Heart right ventricle (tissue), 16 donors: Measurements from ENCODE around the gene TSHR. TPM values are rescaled to one million over a fixed set of nuclear protein-coding genes. Genes with fewer than 3 reads are reported as not detected.
A peak's percentile ranks its signal among the peaks of the same experiment; 100 is the strongest.

Source experiments
- ATAC-seq, 8 donors: fragments of 200-7000 bp; cut with Tn5 transposase; one replicate each; pipeline ENCODE4 v1.9.1; 2020; ENCODE audit warnings: mild to moderate bottlenecking in 8 of 8, moderate library complexity in 8 of 8, moderate number of reproducible peaks in 1 of 8
- DNase-seq, 2 donors: peaks; one replicate each; pipeline ENCODE4 v3.0.0-alpha.2; 2020
- H3K27ac ChIP-seq, 10 donors: fragments of 200-600 bp; sonication (generic) in 2 of 10; one replicate each; pipeline versions ENCODE4 v1.5.0 to v1.8.0; 2020 to 2022; ENCODE audit warnings: mild to moderate bottlenecking in 3 of 10
- H3K27me3 ChIP-seq, 7 donors: fragments of 200-600 bp; one replicate each; pipeline ENCODE4 v1.8.0; 2021 to 2022; ENCODE audit warnings: mild to moderate bottlenecking in 2 of 7
- H3K36me3 ChIP-seq, 9 donors: fragments of 200-600 bp; sonication (generic) in 1 of 9; one replicate each; pipeline versions ENCODE4 v1.5.0 to v1.8.0; 2020 to 2022; ENCODE audit warnings: mild to moderate bottlenecking in 2 of 9
- H3K4me1 ChIP-seq, 9 donors: fragments of 200-600 bp; sonication (generic) in 1 of 9; one replicate each; pipeline versions ENCODE4 v1.5.0 to v1.8.0; 2020 to 2022; ENCODE audit warnings: mild to moderate bottlenecking in 4 of 9
- H3K4me3 ChIP-seq, 10 donors: fragments of 200-600 bp; sonication (generic) in 2 of 10; one replicate each; pipeline versions ENCODE4 v1.5.0 to v1.8.0; 2020 to 2022; ENCODE audit warnings: mild to moderate bottlenecking in 7 of 10, moderate library complexity in 2 of 10
- H3K9me3 ChIP-seq, 11 donors: fragments of 200-600 bp in 10 of 11; sonication (generic) in 2 of 11; one replicate each; pipeline versions ENCODE4 v1.5.0 to v1.8.0; 2013 to 2022; ENCODE audit warnings: mild to moderate bottlenecking in 2 of 11, control low read depth in 1 of 11, moderate library complexity in 1 of 11
- WGBS, 2 donors: extraction: QIAGEN DNeasy Blood & Tissue Kit; methylation state at CpG; one replicate each; pipeline ENCODE4 v1.1.7; 2013; ENCODE audit warnings: inconsistent platforms in 1 of 2; 5-methylcytosine and 5-hydroxymethylcytosine counted together
- intact Hi-C, 10 donors: fragments of 100-400 bp; cut with DNase I; formaldehyde crosslinking; loops; one replicate each; pipeline versions ENCODE4 v1.11.1 to v1.14.2; 2022
- polyA plus RNA-seq, 2 donors: library from polyadenylated mRNA; stranded (reverse); fragments of 200-250 nt; gene quantifications; one replicate each; pipeline ENCODE4 v1.2.3, GENCODE V29; 2013
- total RNA-seq, 10 donors: library from RNA; stranded (reverse); fragmentation: NEBNext Ultra II Directional in 3 of 10; extraction: Animal tissue kit (Norgen Biotek cat#: 25700) in 3 of 10; gene quantifications; one replicate each; pipeline versions ENCODE4 v1.2.1 to v1.2.4, GENCODE V29; 2021 to 2023
- TF ChIP-seq, protein P1 (sequence below), 9 donors: fragments of 200-600 bp; sonication (generic) in 2 of 9; IDR thresholded peaks; one replicate each; pipeline versions ENCODE4 v1.5.0 to v1.8.0; 2021 to 2022; ENCODE audit warnings: antibody characterized with exemption in 9 of 9, mild to moderate bottlenecking in 5 of 9, moderate library complexity in 1 of 9
- donor health status: Arrhythmogenic right ventricular cardiomyopathy.
- donor health status: ischemic (EF 13 %, LVEDD 7.1; RV severe dilation, severe dysfunction).
- donor health status: healthy with polysubstance abuse.
- donor health status: DM: no; HTN: yes; CAD: no.
- donor health status: DM: no; HTN: no; CAD: no.
- donor health status: ischemic (EF 25% LVEDD 6.9; RV normal size, moderate dysfunction).
- donor health status: ischemic (EF 25% LVEDD 5.7; RV mildly dilated, moderate dysfunction).
- donor health status: healthy.
- donor health status: DM: yes; HTN: yes; CAD: no.
- donor health status: Ischemic cardiomyopathy.
- donor health status: ischemic (EF 35%, LVEDD 5.7; RV mildly dilated, moderate dysfunction).
- donor health status: nonischemic (EF 11% LVEDD 7.7; RV severe dilation, severe dysfunction).
- donor health status: DM: yes; HTN: yes; CAD: no.
- donor health status: PGD.
- donor health status: ischemic (EF 29% LVEDD 5.4; RV normal size, mild dysfunction).
- donor health status: nonischemic (EF 23%, LVEDD 6.1; RV moderate dilation, normal function).

Gene TSHR
- total and polyA plus RNA-seq, 12 donors: 0.04 TPM; not detected in 11

DNA sequence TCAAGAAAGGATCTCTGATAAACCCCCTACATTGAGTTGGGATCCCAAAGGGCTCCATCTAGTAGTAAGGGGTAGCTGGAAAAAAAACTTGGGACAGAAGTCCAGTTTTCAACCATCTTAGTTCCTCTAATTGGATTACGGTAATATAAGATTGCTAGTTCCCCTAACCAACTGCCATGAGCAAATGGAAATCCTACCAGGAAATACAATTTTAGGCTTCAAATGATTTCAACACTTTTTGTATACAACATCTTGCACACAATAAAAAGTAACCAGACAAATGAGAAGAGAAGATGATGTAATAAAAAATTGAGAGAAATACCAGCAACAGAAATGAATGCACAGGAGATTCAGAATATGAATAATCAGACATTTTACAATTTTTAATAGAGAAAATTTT lies 73.0 kb downstream of the TSHR start:
- H3K27ac ChIP-seq: no peak overlapping the region
- no peaks in the 10 kb centered on the region for H3K36me3 ChIP-seq
- TF ChIP-seq, protein P1, sequence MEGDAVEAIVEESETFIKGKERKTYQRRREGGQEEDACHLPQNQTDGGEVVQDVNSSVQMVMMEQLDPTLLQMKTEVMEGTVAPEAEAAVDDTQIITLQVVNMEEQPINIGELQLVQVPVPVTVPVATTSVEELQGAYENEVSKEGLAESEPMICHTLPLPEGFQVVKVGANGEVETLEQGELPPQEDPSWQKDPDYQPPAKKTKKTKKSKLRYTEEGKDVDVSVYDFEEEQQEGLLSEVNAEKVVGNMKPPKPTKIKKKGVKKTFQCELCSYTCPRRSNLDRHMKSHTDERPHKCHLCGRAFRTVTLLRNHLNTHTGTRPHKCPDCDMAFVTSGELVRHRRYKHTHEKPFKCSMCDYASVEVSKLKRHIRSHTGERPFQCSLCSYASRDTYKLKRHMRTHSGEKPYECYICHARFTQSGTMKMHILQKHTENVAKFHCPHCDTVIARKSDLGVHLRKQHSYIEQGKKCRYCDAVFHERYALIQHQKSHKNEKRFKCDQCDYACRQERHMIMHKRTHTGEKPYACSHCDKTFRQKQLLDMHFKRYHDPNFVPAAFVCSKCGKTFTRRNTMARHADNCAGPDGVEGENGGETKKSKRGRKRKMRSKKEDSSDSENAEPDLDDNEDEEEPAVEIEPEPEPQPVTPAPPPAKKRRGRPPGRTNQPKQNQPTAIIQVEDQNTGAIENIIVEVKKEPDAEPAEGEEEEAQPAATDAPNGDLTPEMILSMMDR (IDR thresholded peaks at IDR 0.05): no peak
- 88 to 90% methylated on average over 1 of the region's 1 CpG for WGBS, 2 donors
- peaks cover 0 to 6% (median 0%) of the 10 kb centered on the region in 11 donors for H3K9me3 ChIP-seq
- H3K4me3 ChIP-seq: no peak overlapping the region
- no peaks in the 10 kb centered on the region for H3K4me1 ChIP-seq
- DNase-seq: no peak
- H3K27me3 ChIP-seq: no peaks in the 10 kb centered on the region
- intact Hi-C loops: no loop called here
- ATAC-seq: no peak

DNA sequence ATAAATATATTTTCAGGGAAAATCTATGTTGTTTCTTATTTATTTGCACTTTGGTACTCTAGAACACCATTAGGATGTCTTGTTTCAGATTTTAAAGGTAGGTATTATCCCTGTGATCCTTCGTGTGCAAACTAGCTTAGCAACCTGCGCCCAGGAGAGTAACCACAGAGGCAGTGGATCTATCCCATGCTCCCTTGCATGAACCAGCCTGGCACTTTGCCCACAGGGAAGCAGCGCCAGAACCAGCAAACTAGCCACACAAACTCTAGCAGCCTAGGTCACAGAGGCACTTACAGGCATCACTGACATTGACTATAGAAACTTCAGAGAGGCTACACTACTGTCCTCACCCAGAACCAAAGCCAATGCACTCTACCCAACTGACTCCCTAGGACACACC lies 76.1 kb downstream of the TSHR start:
- TF ChIP-seq, protein P1 (IDR thresholded peaks at IDR 0.05): no peak
- H3K4me3 ChIP-seq: no peak overlapping the region
- WGBS, 2 donors: 53 to 85% methylated on average over 3 of the region's 3 CpGs
- DNase-seq (no peak), ATAC-seq (no peak)
- H3K27me3 ChIP-seq: no peaks in the 10 kb centered on the region
- no peak overlapping the region for H3K27ac ChIP-seq
- H3K9me3 ChIP-seq: peaks cover 0 to 15% (median 5%) of the 10 kb centered on the region in 11 donors
- H3K4me1 ChIP-seq: peaks cover 0 to 10% (median 0%) of the 10 kb centered on the region in 9 donors
- intact Hi-C loops: no loop called here
- no peaks in the 10 kb centered on the region for H3K36me3 ChIP-seq

DNA sequence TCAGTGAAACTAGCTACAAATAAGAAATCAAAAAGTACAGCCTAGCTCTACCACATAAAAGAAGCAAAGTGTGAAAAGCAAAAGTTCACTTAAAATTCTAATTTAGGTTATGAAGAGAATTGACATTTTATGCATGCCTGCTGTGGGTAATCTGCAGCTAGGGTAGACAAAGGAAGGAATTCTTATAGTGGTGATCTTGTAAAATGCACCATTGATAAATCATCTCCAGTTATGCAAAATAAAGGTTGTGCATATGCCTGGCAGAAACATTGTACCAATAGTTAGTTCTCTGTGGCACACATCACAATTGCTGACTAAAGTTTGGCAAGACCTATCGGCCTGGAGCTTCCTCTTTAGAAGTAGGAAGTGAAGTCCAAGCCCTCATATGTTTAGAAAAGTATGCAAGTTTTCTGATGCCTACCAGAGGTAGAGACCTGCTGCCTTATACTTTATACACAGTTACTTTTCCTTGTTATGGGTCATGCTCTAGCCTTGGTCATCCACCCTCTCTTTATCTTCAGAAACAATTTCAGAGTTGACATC lies 78.3 kb downstream of the TSHR start:
- intact Hi-C loops: no loop called here

DNA sequence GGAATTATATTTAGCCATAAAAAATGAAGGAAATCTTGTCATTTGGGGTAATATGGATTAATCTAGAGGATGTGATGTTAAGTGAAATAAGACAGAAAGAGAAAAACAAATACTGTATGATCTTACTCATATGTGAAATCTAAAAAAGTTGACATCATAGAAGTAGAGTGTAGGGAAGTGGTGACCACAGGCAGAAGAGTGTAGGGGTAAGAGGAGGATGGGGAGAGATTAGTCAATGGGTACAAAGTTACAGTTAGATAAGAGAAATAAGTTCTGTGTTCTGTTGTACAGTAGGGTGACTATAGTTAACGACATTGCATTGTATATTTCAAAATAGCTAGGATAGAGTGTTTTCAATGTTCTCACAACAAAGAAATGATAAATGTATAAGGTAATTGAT lies 87.0 kb downstream of the TSHR start:
- TF ChIP-seq, protein P1 (IDR thresholded peaks at IDR 0.05): no peak
- no peak overlapping the region for H3K27ac ChIP-seq
- no peak for DNase-seq
- ATAC-seq: no peak
- intact Hi-C loops: no loop called here
- WGBS, 2 donors: 73 to 75% methylated on average over 1 of the region's 1 CpG
- no peak overlapping the region for H3K4me3 ChIP-seq
- no peaks in the 10 kb centered on the region for H3K4me1 ChIP-seq
- H3K36me3 ChIP-seq: no peaks in the 10 kb centered on the region
- no peaks in the 10 kb centered on the region for H3K27me3 ChIP-seq
- peaks cover 0 to 39% (median 5%) of the 10 kb centered on the region in 11 donors for H3K9me3 ChIP-seq

More for the DNA sequence above, 78.3 kb downstream of the TSHR start:
- H3K36me3 ChIP-seq: no peaks in the 10 kb centered on the region
- no peak overlapping the region for H3K4me3 ChIP-seq
- peaks cover 0 to 25% (median 6%) of the 10 kb centered on the region in 11 donors for H3K9me3 ChIP-seq
- WGBS, 2 donors: 34 to 47% methylated on average over 1 of the region's 1 CpG
- no peaks in the 10 kb centered on the region for H3K27me3 ChIP-seq
- TF ChIP-seq, protein P1 (IDR thresholded peaks at IDR 0.05): no peak
- DNase-seq (no peak), ATAC-seq (peak in 2 of 8 donors; percentile 37 to 49)
- peaks cover 0 to 10% (median 0%) of the 10 kb centered on the region in 9 donors for H3K4me1 ChIP-seq
- no peak overlapping the region for H3K27ac ChIP-seq
